GM06990 (cell line): ENCODE data around the gene ARMC5.
"Not testable (repeated sequence)": the region's sequence is repeated elsewhere in the genome, so short reads cannot be mapped to it uniquely, and the experiment has no call there.

Source experiments
- DNase-seq: peaks from one replicate; pipeline ENCODE4 v3.0.0-alpha.2; 2011; ENCODE audit not compliant: insufficient read length; ENCODE audit errors: extremely low read depth
- H3K27me3 ChIP-seq: replicated peaks from 2 replicates; pipeline ENCODE4 v1.6.0; 2011; ENCODE audit warnings: low read length; ENCODE audit not compliant: control insufficient read depth, insufficient read depth
- H3K36me3 ChIP-seq: 2 replicates; pipeline ENCODE4 v1.5.1; 2011; ENCODE audit warnings: low read length; ENCODE audit not compliant: control insufficient read depth, insufficient read depth
- H3K4me3 ChIP-seq: replicated peaks from 2 replicates; pipeline ENCODE4 v1.5.1; 2011; ENCODE audit warnings: low read depth, mild to moderate bottlenecking, control low read depth, low read length
- TF ChIP-seq, protein P1 (sequence below): IDR thresholded peaks from 2 replicates; pipeline ENCODE4 v1.5.1; 2011; ENCODE audit warnings: low read length, control low read depth, mild to moderate bottlenecking, inconsistent platforms; ENCODE audit not compliant: insufficient read depth, poor library complexity, severe bottlenecking

The ARMC5 gene

DNA sequence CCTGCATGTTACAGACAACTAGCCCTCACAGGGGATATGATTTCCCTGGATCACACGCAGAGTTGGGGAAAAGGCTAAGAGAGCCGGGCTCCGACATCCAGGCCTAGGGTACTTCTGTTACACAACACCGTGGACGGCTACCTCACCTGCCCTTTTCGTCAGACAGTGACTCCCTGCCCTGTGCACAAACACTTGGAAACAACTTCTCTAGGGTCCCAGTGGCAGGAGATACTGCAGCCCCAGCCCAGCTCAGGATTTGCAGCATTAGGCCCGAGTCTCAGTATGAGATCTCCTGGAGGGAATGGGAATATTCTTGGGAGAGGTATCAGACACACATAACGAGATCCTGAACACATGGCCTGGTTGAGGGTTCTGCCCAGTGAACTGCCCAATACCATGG lies 40.6 kb downstream of the ARMC5 start:
- TF ChIP-seq, protein P1, sequence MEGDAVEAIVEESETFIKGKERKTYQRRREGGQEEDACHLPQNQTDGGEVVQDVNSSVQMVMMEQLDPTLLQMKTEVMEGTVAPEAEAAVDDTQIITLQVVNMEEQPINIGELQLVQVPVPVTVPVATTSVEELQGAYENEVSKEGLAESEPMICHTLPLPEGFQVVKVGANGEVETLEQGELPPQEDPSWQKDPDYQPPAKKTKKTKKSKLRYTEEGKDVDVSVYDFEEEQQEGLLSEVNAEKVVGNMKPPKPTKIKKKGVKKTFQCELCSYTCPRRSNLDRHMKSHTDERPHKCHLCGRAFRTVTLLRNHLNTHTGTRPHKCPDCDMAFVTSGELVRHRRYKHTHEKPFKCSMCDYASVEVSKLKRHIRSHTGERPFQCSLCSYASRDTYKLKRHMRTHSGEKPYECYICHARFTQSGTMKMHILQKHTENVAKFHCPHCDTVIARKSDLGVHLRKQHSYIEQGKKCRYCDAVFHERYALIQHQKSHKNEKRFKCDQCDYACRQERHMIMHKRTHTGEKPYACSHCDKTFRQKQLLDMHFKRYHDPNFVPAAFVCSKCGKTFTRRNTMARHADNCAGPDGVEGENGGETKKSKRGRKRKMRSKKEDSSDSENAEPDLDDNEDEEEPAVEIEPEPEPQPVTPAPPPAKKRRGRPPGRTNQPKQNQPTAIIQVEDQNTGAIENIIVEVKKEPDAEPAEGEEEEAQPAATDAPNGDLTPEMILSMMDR, result no peak
- Histone ChIP-seq H3K27me3 (no peaks in the 10 kb centered on the region), H3K36me3 (peaks cover 25% of the 10 kb centered on the region), H3K4me3 (no peak overlapping the region)
- DNase-seq, result no peak

DNA sequence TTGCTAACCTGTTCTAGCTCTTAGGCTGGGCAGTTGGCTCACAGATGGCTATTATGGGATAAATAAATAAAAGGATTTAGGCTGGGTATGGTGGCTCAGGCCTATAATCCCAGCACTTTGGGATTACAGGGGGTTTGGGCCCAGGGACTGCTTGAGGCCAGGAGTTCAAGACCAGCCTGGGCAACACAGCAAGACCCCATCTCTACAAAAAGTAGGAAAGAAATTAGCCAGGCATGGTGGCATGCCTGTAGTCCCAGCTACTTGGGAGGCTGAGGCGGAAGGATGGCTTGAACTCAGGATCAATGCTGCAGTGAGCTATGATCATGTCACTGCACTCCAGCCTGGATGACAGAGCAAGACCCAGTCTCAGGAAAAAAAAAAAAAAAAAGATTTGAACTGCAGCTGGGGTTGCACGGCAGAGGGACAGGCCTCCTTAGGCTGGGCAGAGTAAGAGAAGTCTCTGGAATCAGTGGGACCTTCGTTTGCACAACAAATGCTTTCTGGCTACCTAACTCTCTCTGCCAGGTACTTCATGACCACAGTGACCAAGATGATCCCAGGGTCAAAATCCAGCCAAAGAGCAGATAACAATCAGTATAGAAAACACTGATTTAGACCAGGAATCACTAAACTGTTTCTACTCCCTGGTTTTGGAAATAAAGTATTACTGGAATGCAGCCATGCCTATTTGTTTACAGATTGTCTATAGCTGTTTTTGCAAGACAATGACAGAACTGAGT lies 42.1 kb downstream of the ARMC5 start:
- Histone ChIP-seq H3K4me3 (no peak overlapping the region), H3K36me3 (peaks cover 16% of the 10 kb centered on the region), H3K27me3 (no peaks in the 10 kb centered on the region)
- DNase-seq, result no peak
- TF ChIP-seq, protein P1, result no peak

DNA sequence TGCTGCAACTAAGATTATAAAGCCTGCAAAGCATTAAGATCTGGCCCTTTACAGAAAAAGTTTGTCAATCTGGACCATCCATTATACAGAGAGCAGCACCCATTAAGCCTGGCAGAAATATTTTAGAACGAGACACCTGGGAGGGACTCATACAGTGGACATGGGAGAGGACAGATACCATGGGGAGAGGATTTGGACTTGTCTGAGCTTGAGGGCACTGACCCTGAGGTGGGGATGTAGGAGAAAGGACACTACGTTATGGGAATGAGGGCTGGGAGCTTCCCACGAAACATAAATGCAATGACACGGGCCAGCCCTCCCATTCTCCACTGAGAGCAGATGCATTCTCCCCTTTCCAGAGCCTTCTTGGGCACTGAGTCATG lies 42.7 kb downstream of the ARMC5 start:
- TF ChIP-seq, protein P1, result no peak
- Histone ChIP-seq H3K4me3 (no peak overlapping the region), H3K27me3 (no peaks in the 10 kb centered on the region), H3K36me3 (peaks cover 11% of the 10 kb centered on the region)
- DNase-seq, result no peak

DNA sequence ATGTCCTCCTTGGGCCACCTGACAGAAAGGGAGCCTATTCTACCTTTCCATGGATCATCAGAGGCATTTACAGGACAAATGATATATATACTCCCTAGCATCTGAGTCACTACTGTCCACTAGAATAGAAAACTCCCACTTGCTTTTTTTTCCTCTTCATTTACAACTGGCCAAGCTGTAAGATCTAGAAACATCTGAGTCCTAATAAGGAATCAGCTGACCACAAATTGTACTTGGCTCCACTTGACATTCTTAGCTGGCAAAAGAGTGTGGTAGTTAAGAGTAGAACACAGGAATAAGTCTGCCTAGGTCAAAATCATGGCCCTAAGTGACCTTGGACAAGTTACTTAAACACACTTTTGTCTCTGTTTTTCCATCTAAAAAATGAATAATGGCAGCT lies 43.7 kb downstream of the ARMC5 start:
- H3K4me3 ChIP-seq, result no peak overlapping the region
- H3K36me3 ChIP-seq, result peaks cover 9% of the 10 kb centered on the region
- DNase-seq, result no peak
- TF ChIP-seq, protein P1, result no peak
- no peaks in the 10 kb centered on the region for H3K27me3 ChIP-seq

GRCh38 chr16:31503555-31503954 lies 44.3 kb downstream of the ARMC5 start:
- not testable (repeated sequence) for H3K27me3 ChIP-seq, H3K36me3 ChIP-seq, DNase-seq, H3K4me3 ChIP-seq

DNA sequence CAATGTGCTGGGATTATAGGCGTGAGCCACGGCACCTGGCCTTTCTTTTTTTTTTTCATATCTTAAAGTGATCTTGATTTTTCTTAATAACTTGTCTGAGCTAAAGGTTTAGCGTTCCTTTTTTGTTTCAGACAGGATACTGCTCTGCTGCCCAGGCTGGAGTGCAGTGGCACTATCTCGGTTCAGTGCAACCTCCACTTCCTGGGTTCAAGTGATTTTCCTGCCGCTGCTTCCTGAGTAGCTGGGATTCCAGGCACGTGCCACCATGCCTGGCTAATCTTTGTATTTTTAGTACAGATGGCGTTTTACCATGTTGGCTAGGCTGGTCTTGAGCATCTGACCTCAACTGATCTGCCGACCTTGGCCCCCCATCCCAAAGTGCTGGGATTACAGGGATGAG lies 44.9 kb downstream of the ARMC5 start:
- H3K36me3 ChIP-seq, result peaks cover 6% of the 10 kb centered on the region
- H3K4me3 ChIP-seq, result no peak overlapping the region
- H3K27me3 ChIP-seq, result no peaks in the 10 kb centered on the region
- TF ChIP-seq, protein P1, result no peak
- no peak for DNase-seq
